Cortex of kidney (tissue), 1 donor: ENCODE measurements around the gene PLCB1.
"Not testable (repeated sequence)": the region's sequence is repeated elsewhere in the genome, so short reads cannot be mapped to it uniquely, and the experiment has no call there.

Experiments used
- DNase-seq: peaks from one replicate; lab custom pipeline; 2025; lab: John Stamatoyannopoulos, UW

Gene PLCB1

GRCh38 chr20:8370774-8371173 is 238.7 kb downstream of the PLCB1 start:
- no peak for DNase-seq

GRCh38 chr20:8372824-8373380 is 240.8 kb downstream of the PLCB1 start:
- DNase-seq: no peak

GRCh38 chr20:8373579-8373978 is 241.5 kb downstream of the PLCB1 start:
- no peak for DNase-seq

- no peak for DNase-seq
These were observed 243.8 kb downstream of the PLCB1 start for GRCh38 chr20:8375898-8376297.

- DNase-seq: no peak
These were observed 244.9 kb downstream of the PLCB1 start for GRCh38 chr20:8376940-8377339.

GRCh38 chr20:8379125-8379524 is 247.1 kb downstream of the PLCB1 start:
- DNase-seq: not testable (repeated sequence)

- DNase-seq: no peak
These were observed 253.2 kb downstream of the PLCB1 start for GRCh38 chr20:8385247-8385646.

GRCh38 chr20:8386991-8387390 is 254.9 kb downstream of the PLCB1 start:
- no peak for DNase-seq

GRCh38 chr20:8388141-8388540 is 256.1 kb downstream of the PLCB1 start:
- DNase-seq: no peak

- DNase-seq: no peak
These were observed 256.6 kb downstream of the PLCB1 start for GRCh38 chr20:8388707-8389106.

GRCh38 chr20:8389381-8390036 is 257.4 kb downstream of the PLCB1 start:
- no peak for DNase-seq

GRCh38 chr20:8390037-8390433 is 258.0 kb downstream of the PLCB1 start:
- DNase-seq: no peak

- DNase-seq: no peak
These were observed 258.4 kb downstream of the PLCB1 start for GRCh38 chr20:8390500-8390899.

GRCh38 chr20:8393381-8393780 is 261.3 kb downstream of the PLCB1 start:
- DNase-seq: no peak

- no peak for DNase-seq
These were observed 262.4 kb downstream of the PLCB1 start for GRCh38 chr20:8394308-8394945.

- no peak for DNase-seq
These were observed 263.9 kb downstream of the PLCB1 start for GRCh38 chr20:8395956-8396355.

- no peak for DNase-seq
These were observed 266.4 kb downstream of the PLCB1 start for GRCh38 chr20:8398263-8399051.

GRCh38 chr20:8399947-8400346 is 267.9 kb downstream of the PLCB1 start:
- DNase-seq: no peak

- DNase-seq: no peak
These were observed 268.4 kb downstream of the PLCB1 start for GRCh38 chr20:8400486-8400885.

- no peak for DNase-seq
These were observed 269.5 kb downstream of the PLCB1 start for GRCh38 chr20:8401556-8401955.

- DNase-seq: no peak
These were observed 270.7 kb downstream of the PLCB1 start for GRCh38 chr20:8402798-8403197.

- DNase-seq: no peak
These were observed 273.0 kb downstream of the PLCB1 start for GRCh38 chr20:8404912-8405635.
